ENCODE data around the gene NACC2. TPM values are rescaled to one million over a fixed set of nuclear protein-coding genes. Genes with fewer than 3 reads are reported as not detected.
A peak's percentile ranks its signal among the peaks of the same experiment; 100 is the strongest.

NACC2 gene
- polyA plus RNA-seq, 1 of the 3 experiments (the other 2 are of a cell fraction) = 22.1 TPM

GRCh38 chr9:135997090-135998015, 97.7 kb downstream of the NACC2 start:
- Histone ChIP-seq H3K9me2 (no peaks in the 10 kb centered on the region), H3K27me3 (ENCODE audit: insufficient read depth) (no peaks in the 10 kb centered on the region), H3K27ac (ENCODE audit: low read depth in 2 of 2, low read length in 1 of 2) (no peak overlapping the region), H3K9ac (no peak overlapping the region), H3K4me2 (no peak overlapping the region), H3F3A (replicated peaks; ENCODE audit: insufficient read depth) (peaks cover 9% of the 10 kb centered on the region), H4K20me1 (ENCODE audit: insufficient read depth) (no peaks in the 10 kb centered on the region), H3K9me3 (no peaks in the 10 kb centered on the region), H3K36me3 (replicated peaks in 1 of 2; ENCODE audit: control insufficient read depth in 1 of 2, insufficient read depth in 2 of 2, low read length in 1 of 2) (no peaks in the 10 kb centered on the region), H2AFZ (ENCODE audit: low read depth) (no peak overlapping the region), H3K4me3 (ENCODE audit: low read depth in 2 of 2, low read length in 1 of 2) (no peak overlapping the region), H3K4me1 (ENCODE audit: control insufficient read depth in 1 of 2, insufficient read depth in 2 of 2, low read depth in 1 of 2, low read length in 1 of 2) (peaks cover 10 to 40% of the 10 kb centered on the region in 2 experiments; a peak in 3 of 4 replicates), H3K79me2 (ENCODE audit: insufficient read depth) (no peaks in the 10 kb centered on the region)
- TF ChIP-seq MXI1 (IDR thresholded peaks at IDR 0.05; ENCODE audit: low read depth, low read length) = no peak
- TF ChIP-seq REST (IDR thresholded peaks at IDR 0.05; ENCODE audit: low read depth, low read length) = no peak
- no peak for TF ChIP-seq JUND (IDR thresholded peaks at IDR 0.05)
- TF ChIP-seq POLR2AphosphoS5 (IDR thresholded peaks at IDR 0.05; ENCODE audit: low read depth, low read length) = no peak
- TF ChIP-seq TCF12 (IDR thresholded peaks at IDR 0.05) = no peak
- no peak for TF ChIP-seq USF2 (IDR thresholded peaks at IDR 0.05; ENCODE audit: borderline replicate concordance, low read depth, low read length)
- no peak for TF ChIP-seq TAF1 (IDR thresholded peaks at IDR 0.05; ENCODE audit: borderline replicate concordance, low read depth, low read length)
- TF ChIP-seq TEAD4 (IDR thresholded peaks at IDR 0.05; ENCODE audit: borderline replicate concordance, insufficient read depth) = no peak
- no peak for TF ChIP-seq RXRA (IDR thresholded peaks at IDR 0.05; ENCODE audit: borderline replicate concordance, low read depth)
- TF ChIP-seq NRF1 (IDR thresholded peaks at IDR 0.05; ENCODE audit: low read depth, low read length) = no peak
- no peak for TF ChIP-seq RCOR1 (IDR thresholded peaks at IDR 0.05; ENCODE audit: low read length)
- no peak for TF ChIP-seq MAX (IDR thresholded peaks at IDR 0.05; ENCODE audit: low read depth)
- TF ChIP-seq RAD21 (IDR thresholded peaks at IDR 0.05; ENCODE audit: low read length) = no peak
- TF ChIP-seq MEF2A (IDR thresholded peaks at IDR 0.05; ENCODE audit: borderline replicate concordance, low read depth) = no peak
- peak; percentile 70 for DNase-seq
- ChIA-PET POLR2A (no interaction called here), CTCF (interaction anchor here (1.0 to 2.0 kb wide), 3 partner anchors 11 to 125 kb away, joined by 3 to 4 read pairs (median 3); no protein-coding TSS in a partner anchor)
- WGBS (ENCODE audit: low lambda C conversion rate) = 82% methylated on average over 29 of the region's 34 CpGs
